Activated CD8-positive, alpha-beta T cell treated with anti-CD3 and anti-CD28 coated beads for 36 hours (primary cell): ENCODE results near the gene PUM2. TPM values are rescaled to one million over a fixed set of nuclear protein-coding genes. Genes with fewer than 3 reads are reported as not detected.

Experiments used
- ATAC-seq: fragments of 200-7000 bp; cut with Tn5 transposase; one replicate; pipeline ENCODE4 v1.10.0; 2021; ENCODE audit warnings: mild to moderate bottlenecking, moderate library complexity
- CTCF ChIA-PET: fragments of 350-600 bp; sonication (Branson Sonifier 250); formaldehyde crosslinking; loops from one replicate; lab custom pipeline; 2021; ENCODE audit warnings: antibody characterized with exemption; lab: Charles Lee
- POLR2A ChIA-PET: fragments of 350-600 bp; sonication (Branson Sonifier 250); formaldehyde crosslinking; loops from one replicate; lab custom pipeline; 2021; ENCODE audit warnings: antibody characterized with exemption; lab: Charles Lee
- DNase-seq: peaks from one replicate; pipeline ENCODE4 v3.0.0-alpha.2; 2020
- H3K27ac Mint-ChIP-seq: one replicate; pipeline ENCODE4 v1.8.0; 2021; ENCODE audit warnings: mild to moderate bottlenecking, mixed read lengths
- H3K27me3 Mint-ChIP-seq: one replicate; pipeline ENCODE4 v1.8.0; 2021; ENCODE audit warnings: mixed read lengths
- H3K36me3 Mint-ChIP-seq: one replicate; pipeline ENCODE4 v1.8.0; 2021; ENCODE audit warnings: low read depth, mixed read lengths
- H3K4me1 Mint-ChIP-seq: one replicate; pipeline ENCODE4 v1.8.0; 2021; ENCODE audit warnings: low read depth, mixed read lengths
- H3K4me3 Mint-ChIP-seq: one replicate; pipeline ENCODE4 v1.8.0; 2021; ENCODE audit warnings: mild to moderate bottlenecking, moderate library complexity, mixed read lengths
- H3K9me3 Mint-ChIP-seq: one replicate; pipeline ENCODE4 v1.8.0; 2021; ENCODE audit warnings: mixed read lengths
- intact Hi-C: fragments of 100-400 bp; cut with micrococcal nuclease; formaldehyde crosslinking; loops from one replicate; pipeline ENCODE4 v1.10.0; 2022
- total RNA-seq, 2 experiments: library from RNA; stranded (reverse); gene quantifications; one replicate each; pipeline ENCODE4 v1.2.3, GENCODE V29; 2021
- TF ChIP-seq, protein P1 (sequence below): fragments of 200-600 bp; IDR thresholded peaks from one replicate; pipeline ENCODE4 v1.8.0; 2022; ENCODE audit warnings: antibody characterized with exemption, mild to moderate bottlenecking

The PUM2 gene
- total RNA-seq, 2 experiments from 2014 or later: 104 TPM

DNA sequence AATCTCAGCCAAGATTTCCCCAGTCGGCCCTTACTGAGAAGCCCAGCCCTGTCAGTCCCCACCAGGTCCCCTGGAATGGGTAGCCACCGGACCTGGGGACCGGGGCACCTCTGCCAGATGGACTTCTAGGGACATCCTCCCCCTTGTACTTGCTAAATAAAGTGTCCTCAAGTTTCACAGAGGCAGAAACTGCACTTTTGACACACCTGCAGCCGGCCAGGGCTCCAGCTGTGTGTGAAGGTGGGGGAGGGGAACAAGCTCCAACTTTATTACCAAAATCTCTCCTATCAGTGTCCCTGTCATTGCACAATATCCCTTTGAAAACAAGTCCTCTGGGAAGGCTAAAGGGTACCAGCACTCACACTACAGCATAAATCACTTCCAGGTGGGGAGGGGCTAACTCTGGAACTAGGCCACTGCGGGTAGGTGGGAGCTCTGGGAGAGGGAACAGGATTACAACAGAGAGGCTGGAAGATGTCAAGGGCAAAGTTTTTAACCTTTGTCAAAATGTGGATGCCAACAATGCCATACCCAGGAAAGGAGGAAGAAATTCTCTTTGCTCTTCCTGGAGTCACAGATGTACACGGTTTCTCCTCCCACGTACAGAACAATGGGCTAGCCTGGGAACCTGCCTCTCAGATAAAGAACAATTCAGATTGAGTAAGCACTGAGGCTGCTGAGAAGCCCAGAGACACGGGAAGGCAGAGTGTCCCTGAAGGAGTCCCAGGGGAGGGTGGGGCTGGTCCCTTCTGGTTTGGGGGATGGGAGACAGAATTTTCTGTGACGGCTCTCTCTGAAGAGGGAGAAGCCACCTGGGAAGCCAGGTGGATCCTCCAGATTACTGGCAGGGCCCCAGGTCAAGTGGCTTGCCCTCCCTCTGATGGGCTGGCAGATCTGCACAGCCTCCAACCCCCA is 136.7 kb downstream of the PUM2 start:
- ATAC-seq (no peak), DNase-seq (no peak)
- intact Hi-C loops: no loop called here
- no peaks in the 10 kb centered on the region for H3K9me3 Mint-ChIP-seq
- CTCF ChIA-PET: interaction anchor here (1.0 to 1.3 kb wide), 2 partner anchors 11 to 18 kb away, joined by 3 read pairs; partner anchors contain the start of gene SDC1
- no peaks in the 10 kb centered on the region for H3K4me1 Mint-ChIP-seq
- H3K36me3 Mint-ChIP-seq: no peaks in the 10 kb centered on the region
- no peak overlapping the region for H3K4me3 Mint-ChIP-seq
- POLR2A ChIA-PET: interaction anchor here (0.6 kb wide), 1 partner anchor 969 kb away, joined by 4 read pairs; no protein-coding TSS in a partner anchor
- H3K27ac Mint-ChIP-seq: no peak overlapping the region
- H3K27me3 Mint-ChIP-seq: peaks cover 3% of the 10 kb centered on the region
- TF ChIP-seq, protein P1, sequence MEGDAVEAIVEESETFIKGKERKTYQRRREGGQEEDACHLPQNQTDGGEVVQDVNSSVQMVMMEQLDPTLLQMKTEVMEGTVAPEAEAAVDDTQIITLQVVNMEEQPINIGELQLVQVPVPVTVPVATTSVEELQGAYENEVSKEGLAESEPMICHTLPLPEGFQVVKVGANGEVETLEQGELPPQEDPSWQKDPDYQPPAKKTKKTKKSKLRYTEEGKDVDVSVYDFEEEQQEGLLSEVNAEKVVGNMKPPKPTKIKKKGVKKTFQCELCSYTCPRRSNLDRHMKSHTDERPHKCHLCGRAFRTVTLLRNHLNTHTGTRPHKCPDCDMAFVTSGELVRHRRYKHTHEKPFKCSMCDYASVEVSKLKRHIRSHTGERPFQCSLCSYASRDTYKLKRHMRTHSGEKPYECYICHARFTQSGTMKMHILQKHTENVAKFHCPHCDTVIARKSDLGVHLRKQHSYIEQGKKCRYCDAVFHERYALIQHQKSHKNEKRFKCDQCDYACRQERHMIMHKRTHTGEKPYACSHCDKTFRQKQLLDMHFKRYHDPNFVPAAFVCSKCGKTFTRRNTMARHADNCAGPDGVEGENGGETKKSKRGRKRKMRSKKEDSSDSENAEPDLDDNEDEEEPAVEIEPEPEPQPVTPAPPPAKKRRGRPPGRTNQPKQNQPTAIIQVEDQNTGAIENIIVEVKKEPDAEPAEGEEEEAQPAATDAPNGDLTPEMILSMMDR: no peak

DNA sequence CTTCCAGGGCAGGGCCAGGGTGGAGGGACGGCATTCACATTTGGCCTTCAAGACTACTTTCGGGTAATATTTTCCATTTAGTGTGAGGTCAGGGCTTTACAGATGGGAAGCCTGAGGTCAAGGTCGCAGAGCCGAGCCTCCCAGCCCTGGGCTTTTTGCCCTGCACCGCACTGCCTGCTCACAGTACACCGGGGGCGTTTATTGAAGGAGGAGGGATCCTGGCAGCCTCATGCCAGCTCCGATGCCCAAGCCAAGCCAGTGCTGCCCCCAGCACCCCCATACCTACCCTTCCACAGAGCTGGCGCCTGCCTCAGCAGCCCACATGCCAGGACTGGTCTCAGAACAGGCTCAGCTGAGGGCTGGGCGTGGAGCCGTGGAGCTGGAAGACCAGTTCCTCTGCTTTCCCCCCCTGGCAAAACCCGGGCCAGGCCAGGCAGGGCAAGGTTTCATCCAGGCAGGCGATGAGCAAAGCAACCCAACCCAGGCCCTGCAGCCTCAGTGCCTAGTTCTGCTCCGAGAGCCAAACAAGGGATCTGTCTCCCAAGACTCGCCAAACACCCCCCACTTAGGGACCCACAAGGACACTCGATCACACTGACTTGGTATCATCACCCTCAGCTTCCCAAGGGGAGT is 137.7 kb downstream of the PUM2 start:
- no peak overlapping the region for H3K27ac Mint-ChIP-seq
- ChIA-PET POLR2A (interaction anchor here (0.6 kb wide), 1 partner anchor 968 kb away, joined by 4 read pairs; no protein-coding TSS in a partner anchor), CTCF (no interaction called here)
- H3K27me3 Mint-ChIP-seq: no peaks in the 10 kb centered on the region
- no peak for DNase-seq
- H3K36me3 Mint-ChIP-seq: no peaks in the 10 kb centered on the region
- no peak for ATAC-seq
- TF ChIP-seq, protein P1: no peak
- H3K9me3 Mint-ChIP-seq: no peaks in the 10 kb centered on the region
- intact Hi-C loops: no loop called here
- no peak overlapping the region for H3K4me3 Mint-ChIP-seq
- no peaks in the 10 kb centered on the region for H3K4me1 Mint-ChIP-seq

DNA sequence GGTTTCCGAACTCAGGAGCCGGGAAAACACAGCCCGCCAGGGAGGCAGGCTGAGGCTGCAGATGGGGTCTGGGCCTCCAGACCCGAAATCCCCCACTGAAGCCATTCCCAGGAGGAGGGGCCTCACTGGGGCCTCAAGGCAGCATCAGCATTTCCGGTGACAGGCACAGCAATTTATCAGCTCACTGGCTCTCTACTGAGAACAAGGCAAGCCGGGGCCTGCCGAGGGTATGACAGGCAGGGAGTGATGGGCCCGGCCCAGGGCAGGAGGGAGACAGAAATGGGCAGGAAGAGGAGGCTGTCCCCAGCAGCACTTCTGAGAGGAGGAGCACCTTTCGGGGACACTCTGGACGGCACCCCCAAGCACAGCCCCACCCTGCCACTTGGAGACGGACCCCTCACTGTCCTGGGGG is 138.2 kb downstream of the PUM2 start:
- TF ChIP-seq, protein P1: no peak
- H3K27ac Mint-ChIP-seq: no peak overlapping the region
- no peak overlapping the region for H3K4me3 Mint-ChIP-seq
- no peaks in the 10 kb centered on the region for H3K36me3 Mint-ChIP-seq
- intact Hi-C loops: no loop called here
- CTCF ChIA-PET: no interaction called here
- DNase-seq (peak; percentile 5), ATAC-seq (no peak)
- no peaks in the 10 kb centered on the region for H3K9me3 Mint-ChIP-seq
- no peaks in the 10 kb centered on the region for H3K4me1 Mint-ChIP-seq
- POLR2A ChIA-PET: no interaction called here
- no peaks in the 10 kb centered on the region for H3K27me3 Mint-ChIP-seq

DNA sequence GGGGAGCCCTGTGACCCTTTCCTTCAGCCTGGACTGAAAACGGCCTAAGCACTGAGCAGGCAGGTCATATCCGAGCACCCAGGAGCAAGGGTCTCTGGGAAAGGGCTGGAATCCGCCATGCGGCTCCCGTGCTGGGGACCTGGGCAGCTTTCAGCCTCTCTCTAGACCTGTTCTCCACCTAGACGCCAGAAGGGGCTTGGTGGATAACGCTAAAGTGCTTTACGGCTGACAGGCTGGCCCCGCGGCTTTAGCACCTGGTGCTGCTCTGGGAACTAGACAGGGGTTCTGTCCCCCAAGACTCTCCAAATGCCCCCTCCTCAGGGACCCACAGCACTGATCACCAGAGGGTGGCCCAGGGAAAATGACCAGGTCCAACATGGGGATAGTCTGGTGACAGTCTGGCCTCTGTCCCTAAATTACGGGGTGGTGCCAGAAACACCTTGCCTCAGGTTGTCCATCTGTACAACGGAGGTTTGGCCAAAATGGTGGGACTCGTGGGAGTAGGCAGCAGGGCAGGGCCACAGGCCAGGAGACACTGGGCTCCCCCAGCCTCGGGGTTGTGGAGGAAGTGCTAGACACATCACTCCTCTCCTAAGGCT is 138.7 kb downstream of the PUM2 start:
- ChIA-PET CTCF (no interaction called here), POLR2A (no interaction called here)
- Mint-ChIP-seq H3K9me3 (no peaks in the 10 kb centered on the region), H3K27me3 (no peaks in the 10 kb centered on the region), H3K4me3 (no peak overlapping the region), H3K27ac (no peak overlapping the region), H3K4me1 (no peaks in the 10 kb centered on the region), H3K36me3 (no peaks in the 10 kb centered on the region)
- no peak for DNase-seq
- TF ChIP-seq, protein P1: no peak
- ATAC-seq: no peak
- intact Hi-C loops: no loop called here
